HL-60/S4 (cell line): ENCODE measurements around the gene KRT36.

Source experiments
- in situ Hi-C: fragments of 300-500 bp; cut with MboI; formaldehyde crosslinking; loops from 2 replicates; pipeline ENCODE4 v1.14.3; 2022; ENCODE audit warnings: low sequenced_read_pairs

The KRT36 gene

DNA sequence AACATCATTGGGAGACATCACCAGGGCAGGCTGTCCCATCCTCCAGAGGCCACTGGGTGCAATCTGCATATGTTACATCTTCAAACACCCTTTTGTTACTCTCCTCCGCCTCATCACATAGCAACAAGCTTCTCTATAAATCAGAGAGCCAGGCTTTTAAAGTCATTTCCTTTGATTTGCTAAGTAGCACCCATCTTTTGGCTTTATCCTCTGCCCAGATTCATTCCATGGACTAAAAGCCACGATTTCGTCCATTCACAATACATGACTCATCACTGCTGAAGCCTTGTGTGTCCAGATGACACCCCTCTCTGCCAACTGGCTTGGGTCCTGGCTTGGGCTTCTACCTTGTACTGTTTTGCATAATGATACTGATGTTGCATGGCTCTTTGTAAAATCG, 47.0 kb downstream of the KRT36 start:
- in situ Hi-C loops = no loop called here

DNA sequence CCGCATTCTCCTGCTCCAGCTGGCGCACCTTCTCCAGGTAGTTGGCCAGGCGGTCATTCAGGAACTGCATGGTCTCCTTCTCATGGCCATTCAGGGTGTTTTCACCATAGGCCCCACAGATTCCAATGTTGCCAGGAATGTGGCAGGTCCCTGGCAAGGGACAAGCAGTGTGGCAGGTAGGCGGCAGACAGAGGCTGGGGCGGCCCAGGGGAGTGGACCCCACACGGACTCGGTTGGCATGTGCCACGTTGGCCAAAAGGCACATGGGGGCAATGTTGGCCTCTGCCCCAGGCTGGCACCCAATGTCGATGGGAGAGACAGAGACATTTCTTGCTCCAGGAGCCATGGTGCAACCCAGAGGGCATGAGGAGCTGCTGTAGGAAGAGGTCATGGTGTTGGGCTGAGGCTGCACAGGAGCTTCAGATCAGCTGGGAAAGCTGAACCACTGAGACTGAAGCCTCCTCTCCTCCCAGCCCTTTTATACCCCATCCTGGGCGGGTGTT, 49.1 kb downstream of the KRT36 start, which contains the start of gene KRT38:
KRT38 (minus strand) TSS at position 453 of the 503 bp plus-strand sequence; CDS start at position 391, 62 bp downstream.
- in situ Hi-C loops = no loop called here

DNA sequence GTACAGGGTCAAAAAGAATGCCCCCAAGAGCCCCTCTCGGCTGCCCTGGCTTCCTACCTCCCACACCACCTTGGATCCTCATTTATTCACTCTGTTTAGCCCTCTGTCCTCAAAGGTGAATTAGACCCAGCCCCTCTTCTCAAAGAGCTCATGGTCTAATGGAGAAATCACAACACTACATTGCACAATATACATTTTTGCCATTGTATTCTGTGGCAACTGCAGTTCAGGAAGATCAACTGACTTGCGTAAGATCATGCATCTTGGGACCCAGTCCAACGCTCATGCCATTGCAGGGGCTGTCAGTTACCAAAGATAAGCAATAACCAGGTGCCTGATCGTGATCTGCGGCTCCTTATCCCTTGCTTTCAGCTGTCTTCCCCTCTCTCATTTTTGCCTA, 50.3 kb downstream of the KRT36 start:
- in situ Hi-C loops = no loop called here

DNA sequence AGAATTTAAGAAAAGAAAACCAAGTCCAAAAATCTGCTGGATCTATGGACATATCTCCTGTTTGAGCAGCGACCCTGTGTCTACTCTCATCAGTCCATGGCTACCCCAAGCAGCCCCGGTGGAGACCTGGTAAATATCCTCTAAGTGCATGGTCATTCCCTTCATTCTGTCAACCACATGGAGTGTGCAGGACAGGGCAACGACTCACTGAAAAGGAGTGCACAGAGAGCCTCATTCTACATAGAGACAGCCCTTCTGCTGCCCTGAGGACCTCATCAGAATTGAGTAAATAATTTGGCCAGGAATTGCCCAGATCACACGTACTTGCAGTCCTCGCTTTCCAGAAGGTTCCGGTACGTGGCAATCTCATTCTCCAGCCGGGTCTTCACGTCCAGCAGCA, 51.9 kb downstream of the KRT36 start:
- in situ Hi-C loops = no loop called here

DNA sequence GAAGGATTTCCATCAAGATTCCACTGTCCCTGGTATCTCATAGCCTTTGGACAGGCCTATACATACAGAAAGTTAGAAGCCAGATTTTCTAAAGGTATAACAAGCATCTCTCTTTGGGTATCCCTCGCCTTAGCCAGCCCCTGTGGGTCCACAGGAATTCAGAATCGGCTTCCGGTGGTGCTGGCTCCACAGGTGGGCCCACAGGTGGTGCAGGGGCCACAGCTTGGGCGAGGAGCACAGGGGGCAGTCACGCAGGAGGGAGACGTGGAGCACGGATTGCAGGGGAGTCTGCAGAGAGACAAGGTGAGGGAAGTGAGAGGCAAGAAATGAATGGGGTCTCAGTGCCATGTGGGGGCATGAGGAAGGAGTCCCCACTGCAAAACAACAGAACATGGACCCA, 52.5 kb downstream of the KRT36 start:
- in situ Hi-C loops = no loop called here
